CD4-positive, alpha-beta memory T cell (primary cell): ENCODE data around the gene SIX5. TPM values are rescaled to one million over a fixed set of nuclear protein-coding genes. Genes with fewer than 3 reads are reported as not detected.
"Not testable (repeated sequence)": the region's sequence is repeated elsewhere in the genome, so short reads cannot be mapped to it uniquely, and the experiment has no call there.

Experiments used
- CTCF ChIA-PET: fragments of 350-600 bp; sonication (Branson Sonifier 250); formaldehyde crosslinking; loops from one replicate; lab custom pipeline; 2021; ENCODE audit warnings: inconsistent platforms; ENCODE audit not compliant: partially characterized antibody; lab: Charles Lee
- POLR2A ChIA-PET: fragments of 350-600 bp; sonication (Branson Sonifier 250); formaldehyde crosslinking; loops from one replicate; lab custom pipeline; 2021; ENCODE audit not compliant: partially characterized antibody; lab: Charles Lee
- DNase-seq, 5 donors: peaks; one replicate each; pipeline versions ENCODE4 v3.0.0 to v3.0.0-alpha.2; 2020 to 2022; ENCODE audit warnings: mixed read lengths in 1 of 5
- H3K27ac ChIP-seq: one replicate; pipeline ENCODE4 v1.7.0; 2013; ENCODE audit warnings: low read depth, low read length
- H3K27me3 ChIP-seq: 2 replicates; pipeline ENCODE4 v1.7.0; 2013; ENCODE audit warnings: mild to moderate bottlenecking, low read length, moderate library complexity; ENCODE audit not compliant: insufficient read depth
- H3K36me3 ChIP-seq: 2 replicates; pipeline ENCODE4 v1.7.0; 2013; ENCODE audit warnings: mild to moderate bottlenecking, low read length, moderate library complexity; ENCODE audit not compliant: insufficient read depth
- H3K4me1 ChIP-seq: 2 replicates; pipeline ENCODE4 v1.7.0; 2013; ENCODE audit warnings: mild to moderate bottlenecking, low read length, moderate library complexity; ENCODE audit not compliant: insufficient read depth
- H3K4me3 ChIP-seq, 2 donors: one replicate each; pipeline ENCODE4 v1.7.0; 2013; ENCODE audit warnings: low read length in 2 of 2, mild to moderate bottlenecking in 1 of 2
- H3K9me3 ChIP-seq, 2 donors: one replicate each; pipeline ENCODE4 v1.7.0; 2013; ENCODE audit warnings: low read length in 2 of 2, control low read depth in 1 of 2; ENCODE audit not compliant: control insufficient read depth in 1 of 2
- H3K27ac Mint-ChIP-seq, 7 donors: one replicate each; pipeline ENCODE4 v1.8.0; 2020 to 2021; ENCODE audit warnings: mixed read lengths in 7 of 7, mild to moderate bottlenecking in 6 of 7, inconsistent platforms in 3 of 7, moderate library complexity in 3 of 7
- H3K27me3 Mint-ChIP-seq, 2 donors: one replicate each; pipeline ENCODE4 v1.8.0; 2020 to 2021; ENCODE audit warnings: mixed read lengths in 2 of 2
- H3K36me3 Mint-ChIP-seq, 2 donors: one replicate each; pipeline ENCODE4 v1.8.0; 2020 to 2021; ENCODE audit warnings: mixed read lengths in 2 of 2, inconsistent platforms in 1 of 2, mild to moderate bottlenecking in 1 of 2
- H3K4me1 Mint-ChIP-seq, 4 donors: one replicate each; pipeline ENCODE4 v1.8.0; 2020 to 2021; ENCODE audit warnings: mixed read lengths in 4 of 4, mild to moderate bottlenecking in 1 of 4
- H3K4me3 Mint-ChIP-seq, 8 donors: one replicate each; pipeline ENCODE4 v1.8.0; 2020 to 2021; ENCODE audit warnings: mixed read lengths in 8 of 8, mild to moderate bottlenecking in 7 of 8, moderate library complexity in 6 of 8, inconsistent platforms in 3 of 8
- H3K9me3 Mint-ChIP-seq, 8 donors: one replicate each; pipeline ENCODE4 v1.8.0; 2020 to 2021; ENCODE audit warnings: mixed read lengths in 8 of 8, mild to moderate bottlenecking in 5 of 8, inconsistent platforms in 3 of 8, moderate library complexity in 1 of 8
- intact Hi-C: fragments of 100-400 bp; cut with micrococcal nuclease; formaldehyde crosslinking; loops from one replicate; pipeline ENCODE4 v1.15.1; 2023
- polyA plus RNA-seq, 2 donors: library from polyadenylated mRNA; unstranded; fragments of 300-500 nt; fragmentation: Illumina TruSeq; gene quantifications; one replicate each; pipeline ENCODE4 v1.2.3, GENCODE V29; 2021
- total RNA-seq, 2 experiments: library from RNA; stranded (reverse); gene quantifications; one replicate each; pipeline ENCODE4 v1.2.3, GENCODE V29; 2021

The SIX5 gene
- total and polyA plus RNA-seq, 4 experiments from 2014 or later: 0.08 to 1.7 (median 1.5) TPM; not detected in 1

DNA sequence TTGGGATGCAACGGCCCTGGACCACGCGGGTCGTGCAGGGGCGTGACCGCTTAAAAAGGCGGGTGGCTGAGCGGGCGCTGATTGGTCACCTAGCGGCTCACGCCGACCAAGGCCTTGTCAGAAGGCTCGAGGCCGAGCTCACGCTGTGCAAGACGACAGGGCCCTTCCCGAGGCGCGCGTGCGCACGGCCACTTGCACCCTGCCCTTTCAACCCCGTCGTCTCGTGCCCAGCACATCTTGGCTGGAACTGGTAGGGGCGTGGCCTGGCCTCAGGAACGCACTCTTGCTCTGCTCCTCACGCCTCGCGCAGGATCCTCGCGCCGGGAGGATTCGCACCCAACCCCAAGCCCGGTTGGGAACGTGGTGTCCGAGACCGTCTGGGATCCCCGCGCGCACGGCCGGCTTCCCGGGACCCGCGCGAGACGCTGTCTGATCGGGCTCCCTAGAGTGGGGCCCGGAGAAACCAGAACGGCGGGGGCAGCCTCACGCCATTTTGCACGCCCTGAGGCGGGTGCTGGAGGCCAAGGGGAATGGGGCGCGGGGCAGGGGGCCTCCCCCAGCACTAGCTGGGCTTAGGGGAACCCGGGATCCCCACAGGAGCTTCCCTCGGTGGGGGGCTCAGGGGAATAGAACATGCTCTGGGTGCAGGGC lies 35.8 kb downstream of the SIX5 start, which contains the start of gene MEIOSIN:
Gene MEIOSIN (plus strand): TSS at position 280 of the 651 bp plus-strand sequence. CDS start 1,938 bp downstream, outside the sequence.
- no peak for DNase-seq

DNA sequence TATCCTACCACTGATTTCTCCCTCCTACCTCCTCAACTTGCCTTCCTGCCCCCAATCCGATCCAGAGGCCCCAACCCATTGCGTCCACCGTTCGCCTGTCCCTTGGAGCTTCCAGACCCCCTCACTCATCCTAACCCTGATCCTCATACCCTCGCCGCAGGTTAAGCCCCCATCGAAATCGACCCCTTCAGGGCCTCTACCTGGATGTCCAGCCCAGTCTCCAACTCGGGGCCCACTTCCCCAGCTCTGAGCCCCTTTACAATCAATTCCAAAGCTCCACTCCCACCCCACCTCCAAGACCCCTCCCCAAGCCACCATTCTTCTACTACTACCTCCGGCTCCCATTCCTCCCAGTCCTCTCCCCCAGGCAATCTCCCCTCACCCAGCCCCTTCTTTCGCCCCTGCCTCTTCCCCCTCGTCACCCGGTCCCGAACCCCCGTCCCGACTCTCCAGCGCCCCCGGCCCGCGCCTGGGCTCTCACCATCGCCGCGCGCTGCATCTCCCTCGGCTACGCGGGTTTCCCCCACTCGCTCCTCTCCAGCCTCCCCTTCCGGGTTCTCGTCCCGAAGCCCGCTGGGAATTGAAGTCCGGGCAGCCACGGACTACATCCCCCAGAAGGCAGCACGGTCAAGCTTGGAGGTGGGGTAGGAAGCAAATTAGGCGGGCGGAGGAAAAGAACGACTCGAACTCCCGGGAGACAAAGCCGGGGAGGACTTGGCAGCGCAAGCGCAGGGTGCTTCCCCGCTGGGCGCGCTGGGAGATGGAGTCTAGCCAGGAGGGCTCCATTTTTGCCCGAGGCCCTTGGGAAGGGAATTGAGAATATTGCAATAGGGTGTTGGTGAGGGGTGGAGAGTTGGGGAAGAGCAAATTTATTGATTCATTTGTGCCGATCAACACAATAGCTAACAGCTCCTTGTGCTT lies 38.4 kb downstream of the SIX5 start, which contains the start of gene FBXO46:
Gene FBXO46 (minus strand): TSS at position 529 of the 921 bp plus-strand sequence. CDS start 17,401 bp downstream, outside the sequence.
- ChIA-PET POLR2A (interaction anchor here (0.6 to 2.9 kb wide), 13 partner anchors 10 to 1545 kb away, joined by 3 to 55 read pairs (median 4); partner anchors contain the start of genes IRF2BP1, OPA3, PPP1R37 and QPCTL), CTCF (interaction anchor here (1.0 to 2.4 kb wide), 7 partner anchors 14 to 245 kb away, joined by 3 to 14 read pairs (median 7); partner anchors contain the start of genes QPCTL, SIX5 and SNRPD2)
- DNase-seq: peak; percentile 90 to 97 (median 92)
- peak within 1 kb of the TSS; percentile 83 to 96 (median 94) for H3K27ac Mint-ChIP-seq
- no peaks in the 10 kb centered on the region for H3K9me3 Mint-ChIP-seq
- intact Hi-C loops: loop anchor here (1.0 to 5.0 kb wide), 5 partner anchors 13 to 638 kb away; partner anchors contain the start of genes PPP1R37, QPCTL, SIX5 and SYMPK
- H3K4me1 Mint-ChIP-seq: peaks cover 16 to 51% (median 30%) of the 10 kb centered on the region in 4 donors
- Histone ChIP-seq H3K4me3 (peak within 1 kb of the TSS; percentile 68 to 97), H3K36me3 (no peaks in the 10 kb centered on the region), H3K27me3 (no peaks in the 10 kb centered on the region), H3K27ac (peak within 1 kb of the TSS; percentile 89), H3K4me1 (peaks cover 35% of the 10 kb centered on the region), H3K9me3 (no peaks in the 10 kb centered on the region)
- H3K36me3 Mint-ChIP-seq: peaks cover 4 to 6% of the 10 kb centered on the region in 2 donors
- H3K4me3 Mint-ChIP-seq: peak within 1 kb of the TSS; percentile 89 to 100 (median 93)
- H3K27me3 Mint-ChIP-seq: no peaks in the 10 kb centered on the region

More for the DNA sequence above, 35.8 kb downstream of the SIX5 start, which contains the start of gene MEIOSIN:
- ChIA-PET POLR2A (interaction anchor here (1.2 kb wide), 1 partner anchor 16 kb away, joined by 5 read pairs; no protein-coding TSS in a partner anchor), CTCF (no interaction called here)
- intact Hi-C loops: loop anchor here (5.0 kb wide), 1 partner anchor 641 kb away; the partner anchor contains the start of gene PPP1R37
- H3K36me3 ChIP-seq: no peaks in the 10 kb centered on the region
- Mint-ChIP-seq H3K36me3 (peaks cover under 1 to 4% of the 10 kb centered on the region in 2 donors), H3K9me3 (no peaks in the 10 kb centered on the region), H3K27ac (no peak within 1 kb of the TSS), H3K4me1 (peaks cover 12 to 28% (median 20%) of the 10 kb centered on the region in 4 donors), H3K4me3 (peak within 1 kb of the TSS in 2 of 8 donors; percentile 16 to 34), H3K27me3 (peaks cover 3 to 4% of the 10 kb centered on the region in 2 donors)
- no peaks in the 10 kb centered on the region for H3K27me3 ChIP-seq
- H3K27ac ChIP-seq: no peak within 1 kb of the TSS
- H3K4me1 ChIP-seq: peaks cover 25% of the 10 kb centered on the region
- no peaks in the 10 kb centered on the region for H3K9me3 ChIP-seq
- no peak within 1 kb of the TSS for H3K4me3 ChIP-seq

DNA sequence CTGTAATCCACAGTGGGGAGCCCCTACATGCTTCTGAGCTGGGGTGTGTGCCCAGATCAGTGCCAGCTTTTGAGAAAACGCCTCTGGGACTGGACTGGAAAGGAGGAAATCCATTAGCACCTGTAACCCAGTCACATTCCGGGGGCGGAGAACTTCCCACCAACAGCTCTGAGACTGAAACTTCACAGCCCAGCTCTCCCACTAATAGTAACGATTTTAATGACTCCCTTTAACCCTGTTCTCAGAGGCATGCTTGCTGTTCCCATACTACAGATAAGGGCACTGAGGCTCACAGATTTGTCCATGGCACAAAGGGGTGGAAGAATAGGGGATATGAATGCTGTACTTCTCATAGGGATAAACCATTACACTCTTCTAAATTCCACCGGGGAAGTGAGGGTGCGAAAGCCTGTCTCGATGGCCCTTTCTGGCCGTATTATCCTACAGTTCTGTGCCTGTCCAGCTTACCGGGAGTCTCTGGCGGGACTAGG lies 39.2 kb downstream of the SIX5 start:
- Mint-ChIP-seq H3K4me3 (peak overlapping the region; percentile 89 to 100 (median 93)), H3K36me3 (peaks cover 4 to 6% of the 10 kb centered on the region in 2 donors), H3K4me1 (peaks cover 16 to 51% (median 30%) of the 10 kb centered on the region in 4 donors), H3K27ac (peak overlapping the region; percentile 83 to 96 (median 94)), H3K27me3 (no peaks in the 10 kb centered on the region), H3K9me3 (no peaks in the 10 kb centered on the region)
- H3K4me3 ChIP-seq: peak overlapping the region; percentile 68 to 97
- intact Hi-C loops: loop anchor here (1.0 to 5.0 kb wide), 5 partner anchors 13 to 638 kb away; partner anchors contain the start of genes PPP1R37, QPCTL, SIX5 and SYMPK
- peaks cover 35% of the 10 kb centered on the region for H3K4me1 ChIP-seq
- no peaks in the 10 kb centered on the region for H3K36me3 ChIP-seq
- no peaks in the 10 kb centered on the region for H3K9me3 ChIP-seq
- no peak for DNase-seq
- ChIA-PET CTCF (interaction anchor here (1.0 to 2.4 kb wide), 6 partner anchors 13 to 245 kb away, joined by 3 to 14 read pairs (median 7); partner anchors contain the start of genes QPCTL, SIX5 and SNRPD2), POLR2A (interaction anchor here (0.6 to 2.9 kb wide), 7 partner anchors 13 to 134 kb away, joined by 3 to 55 read pairs (median 4); partner anchors contain the start of genes QPCTL, SIX5 and SNRPD2)
- peak overlapping the region; percentile 89 for H3K27ac ChIP-seq
- no peaks in the 10 kb centered on the region for H3K27me3 ChIP-seq

DNA sequence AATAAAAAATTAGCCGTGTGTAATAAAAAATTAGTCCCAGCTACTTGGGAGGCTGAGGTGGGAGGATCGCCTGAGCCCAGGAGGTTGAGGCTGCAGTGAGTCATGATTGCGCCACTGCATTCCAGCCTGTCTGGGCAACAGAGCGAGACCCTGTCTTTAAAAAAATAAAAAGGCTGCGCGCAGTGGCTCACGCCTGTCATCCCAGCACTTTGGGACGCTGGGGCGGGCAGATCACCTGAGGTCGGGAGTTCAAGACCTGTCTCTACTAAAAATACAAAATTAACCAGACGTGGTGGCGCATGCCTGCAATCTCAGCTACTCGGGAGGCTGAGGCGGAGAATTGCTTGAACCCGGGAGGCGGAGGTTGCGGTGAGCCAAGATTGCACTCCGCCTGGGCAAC lies 40.4 kb downstream of the SIX5 start:
- H3K4me1 ChIP-seq: peaks cover 35% of the 10 kb centered on the region
- POLR2A ChIA-PET, DNase-seq, H3K36me3 ChIP-seq, H3K27me3 ChIP-seq, H3K27ac ChIP-seq, H3K4me3 ChIP-seq, intact Hi-C loops, H3K9me3 Mint-ChIP-seq, H3K9me3 ChIP-seq, H3K27me3 Mint-ChIP-seq: not testable (repeated sequence)
- H3K4me3 Mint-ChIP-seq: peak overlapping the region in 3 of 8 donors; percentile 20 to 48 (median 36)
- H3K4me1 Mint-ChIP-seq: peaks cover 19 to 59% (median 34%) of the 10 kb centered on the region in 4 donors
- CTCF ChIA-PET: interaction anchor here (1.8 kb wide), 1 partner anchor 12 kb away, joined by 10 read pairs; no protein-coding TSS in a partner anchor
- peaks cover 8 to 12% of the 10 kb centered on the region in 2 donors for H3K36me3 Mint-ChIP-seq
- H3K27ac Mint-ChIP-seq: peak overlapping the region in 1 of 7 donors; percentile 56

DNA sequence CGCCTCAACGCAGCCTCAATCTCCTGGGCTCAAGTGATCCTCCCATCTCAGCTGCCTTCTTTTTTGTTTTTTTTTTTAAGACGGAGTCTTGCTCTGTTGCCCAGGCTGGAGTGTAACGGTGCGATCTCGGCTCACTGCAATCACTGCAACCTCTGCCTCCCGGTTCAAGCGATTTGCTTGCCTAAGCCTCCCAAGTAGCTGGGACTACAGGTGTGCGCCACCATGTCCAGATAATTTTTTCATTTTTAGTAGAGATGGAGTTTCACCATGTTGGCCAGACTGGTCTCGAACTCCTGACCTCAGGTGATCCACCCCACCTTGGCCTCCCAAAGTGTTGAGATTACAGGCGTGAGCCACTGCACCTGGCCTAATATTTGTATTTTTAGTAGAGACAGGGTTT lies 49.0 kb downstream of the SIX5 start:
- H3K36me3 ChIP-seq, H3K27ac ChIP-seq, DNase-seq, H3K4me3 ChIP-seq, H3K4me3 Mint-ChIP-seq, H3K9me3 ChIP-seq, intact Hi-C loops, H3K9me3 Mint-ChIP-seq, POLR2A ChIA-PET, H3K27me3 Mint-ChIP-seq, H3K27me3 ChIP-seq: not testable (repeated sequence)
- H3K4me1 ChIP-seq: peaks cover 27% of the 10 kb centered on the region
- peak overlapping the region in 2 of 7 donors; percentile 43 to 86 for H3K27ac Mint-ChIP-seq
- H3K4me1 Mint-ChIP-seq: peaks cover 32 to 55% (median 41%) of the 10 kb centered on the region in 4 donors
- CTCF ChIA-PET: interaction anchor here (1.3 kb wide), 1 partner anchor 27 kb away, joined by 3 read pairs; the partner anchor contains the start of gene QPCTL
- peaks cover 14 to 35% of the 10 kb centered on the region in 2 donors for H3K36me3 Mint-ChIP-seq
